ENCODE measurements around the gene ABCC11.
A peak's percentile ranks its signal among the peaks of the same experiment; 100 is the strongest.

The ABCC11 gene

GRCh38 chr16:48146131-48146530 lies 101.2 kb downstream of the ABCC11 start:
- intact Hi-C loops (cut with DNase I), result loop anchor here (1.0 kb wide), 1 partner anchor 12 kb away; no protein-coding TSS in a partner anchor

GRCh38 chr16:48143812-48144368 lies 103.4 kb downstream of the ABCC11 start:
- intact Hi-C loops (cut with DNase I), result no loop called here
- DNase-seq, result no peak

More at GRCh38 chr16:48146131-48146530, 101.2 kb downstream of the ABCC11 start:
- DNase-seq, result no peak

- DNase-seq, result no peak
- intact Hi-C loops (cut with DNase I), result no loop called here
Observed at GRCh38 chr16:48140821-48141220, 106.5 kb downstream of the ABCC11 start.

DNA sequence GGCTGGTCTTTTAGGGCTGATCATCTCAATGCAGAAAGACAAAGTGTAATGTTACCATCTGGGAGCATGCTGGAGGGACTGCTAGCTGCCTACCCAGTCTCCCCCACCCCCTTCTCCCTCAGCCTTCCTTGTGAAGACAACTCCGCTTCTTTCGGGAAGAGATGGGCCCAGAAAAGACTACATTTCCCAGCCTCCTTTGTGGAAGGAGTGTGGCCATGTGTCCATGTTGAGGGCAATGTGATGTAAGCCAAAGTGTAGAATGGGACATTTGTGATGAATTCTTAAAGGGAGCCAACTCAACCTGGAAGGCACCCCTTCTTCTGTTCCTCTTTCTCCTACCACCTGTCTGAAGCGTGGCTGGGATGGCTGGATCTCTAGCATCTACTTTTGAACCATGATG lies 107.8 kb downstream of the ABCC11 start:
- DNase-seq, result no peak

DNA sequence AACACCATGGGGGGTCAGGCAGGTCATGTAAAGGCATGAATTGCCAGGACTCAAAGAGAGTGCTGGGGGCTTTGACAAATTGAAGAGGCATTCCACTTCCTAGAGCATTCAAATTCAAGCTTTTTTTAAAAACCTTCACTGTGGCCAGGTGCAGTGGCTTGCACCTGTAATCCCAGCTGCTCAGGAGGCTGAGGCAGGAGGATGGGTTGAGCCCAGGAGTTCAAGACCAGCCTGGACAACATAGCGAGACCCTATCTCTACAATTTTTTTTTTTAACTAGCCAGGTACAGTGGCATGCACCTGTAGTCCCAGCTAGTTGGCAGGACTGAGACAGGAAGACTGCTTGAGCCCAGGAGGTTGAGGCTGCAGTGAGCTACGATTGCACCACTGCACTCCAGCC lies 108.8 kb downstream of the ABCC11 start:
- DNase-seq, result no peak
- intact Hi-C loops (cut with DNase I), result no loop called here

More for the DNA sequence above, 107.8 kb downstream of the ABCC11 start:
- intact Hi-C loops (cut with DNase I), result no loop called here

DNA sequence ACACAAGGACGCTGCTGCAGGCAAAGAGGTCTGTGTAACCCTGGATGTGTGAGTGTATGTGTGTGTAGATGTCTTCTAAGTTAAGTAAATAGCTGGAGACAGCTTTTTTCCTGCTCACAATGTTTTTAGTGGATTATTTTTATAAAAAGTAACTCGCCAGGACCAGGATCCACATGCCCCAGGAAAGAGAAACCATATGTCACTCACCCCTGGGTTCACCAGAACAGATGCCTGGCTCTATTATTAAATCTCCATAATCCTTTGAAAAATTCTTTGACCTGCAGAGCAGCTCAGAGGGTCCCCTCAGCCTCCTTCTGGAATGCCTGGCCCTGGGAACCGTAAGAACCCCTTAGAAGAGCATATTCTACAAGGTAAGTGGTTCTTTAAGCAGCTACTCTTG lies 109.5 kb downstream of the ABCC11 start:
- DNase-seq, result no peak
- intact Hi-C loops (cut with DNase I), result no loop called here

- no peak for DNase-seq
- intact Hi-C loops (cut with DNase I), result no loop called here
Observed at GRCh38 chr16:48136547-48137360, 110.6 kb downstream of the ABCC11 start.

DNA sequence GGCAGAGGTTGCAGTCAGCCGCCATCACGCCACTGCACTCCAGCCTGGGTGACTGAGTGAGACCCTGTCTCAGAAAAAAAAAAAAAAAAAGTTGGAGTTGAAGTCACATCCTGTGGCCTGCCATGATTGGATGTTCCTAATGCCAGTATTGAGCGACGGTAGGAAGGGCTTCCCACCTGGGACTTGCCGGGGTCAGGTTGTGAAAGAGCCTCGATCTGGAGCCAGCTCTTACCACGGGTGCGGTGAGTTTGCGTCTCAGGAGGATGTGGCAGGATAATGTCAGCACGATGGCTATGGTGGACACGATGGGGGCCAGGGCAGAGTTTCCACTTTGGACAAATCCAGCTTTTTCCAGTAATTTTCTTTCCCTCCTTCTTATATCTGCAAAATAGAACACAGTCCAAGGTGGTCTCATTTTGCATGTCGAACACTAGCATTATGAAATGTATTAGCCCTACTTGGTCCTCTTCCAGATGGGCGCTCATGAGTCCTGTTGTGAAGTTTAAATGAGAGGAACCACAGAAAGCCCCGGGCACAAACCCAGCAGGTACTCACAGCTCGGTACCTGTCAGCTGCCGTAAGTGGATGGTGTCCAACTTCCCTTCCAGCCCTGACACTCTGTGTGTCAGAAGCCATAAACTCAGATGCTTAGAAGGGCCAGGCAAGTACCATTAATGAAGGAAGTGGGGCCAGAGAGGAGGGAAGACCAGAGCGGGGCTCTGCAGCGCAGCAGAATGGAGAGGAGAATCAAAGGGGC lies 113.7 kb downstream of the ABCC11 start:
- no peak for DNase-seq
- intact Hi-C loops (cut with DNase I), result loop anchor here (1.0 kb wide), 1 partner anchor 13 kb away; no protein-coding TSS in a partner anchor

- no peak for DNase-seq
- intact Hi-C loops (cut with DNase I), result no loop called here
Observed at GRCh38 chr16:48132696-48133095, 114.6 kb downstream of the ABCC11 start.

DNA sequence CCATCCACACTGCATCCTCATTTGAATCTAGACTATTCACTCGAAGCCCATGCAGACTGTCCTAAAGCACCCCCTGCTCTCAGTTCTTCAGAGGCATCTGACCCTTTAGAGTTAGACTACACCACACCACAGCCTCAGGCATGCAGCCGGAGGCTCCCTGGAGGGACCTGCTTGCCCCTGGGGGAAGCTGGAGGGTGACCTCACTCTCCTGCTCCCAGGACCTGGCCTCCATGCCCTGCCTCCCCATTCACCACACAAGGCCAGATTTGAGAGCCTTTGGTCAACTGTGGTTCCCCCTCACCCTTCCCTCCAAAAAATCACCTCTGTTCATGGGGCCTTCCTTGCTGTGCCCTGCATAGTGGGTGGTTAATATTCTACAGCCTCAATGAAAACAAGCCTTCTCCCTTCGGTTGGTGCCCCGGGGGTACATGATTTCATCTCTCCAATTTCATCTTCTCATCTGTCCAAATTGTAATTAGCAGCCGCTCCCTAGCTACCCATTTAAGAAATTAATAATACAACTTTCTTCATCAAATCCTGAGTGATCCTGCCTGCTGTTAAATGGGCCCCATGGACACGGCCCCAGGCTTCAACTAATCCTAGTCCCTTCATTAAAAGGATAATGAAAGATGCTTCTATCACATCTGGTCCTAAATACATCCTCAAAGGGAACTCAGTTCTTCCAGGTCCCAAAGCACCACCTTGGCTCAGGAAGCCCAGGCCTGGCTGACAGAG lies 116.0 kb downstream of the ABCC11 start:
- intact Hi-C loops (cut with DNase I), result no loop called here
- DNase-seq, result no peak

DNA sequence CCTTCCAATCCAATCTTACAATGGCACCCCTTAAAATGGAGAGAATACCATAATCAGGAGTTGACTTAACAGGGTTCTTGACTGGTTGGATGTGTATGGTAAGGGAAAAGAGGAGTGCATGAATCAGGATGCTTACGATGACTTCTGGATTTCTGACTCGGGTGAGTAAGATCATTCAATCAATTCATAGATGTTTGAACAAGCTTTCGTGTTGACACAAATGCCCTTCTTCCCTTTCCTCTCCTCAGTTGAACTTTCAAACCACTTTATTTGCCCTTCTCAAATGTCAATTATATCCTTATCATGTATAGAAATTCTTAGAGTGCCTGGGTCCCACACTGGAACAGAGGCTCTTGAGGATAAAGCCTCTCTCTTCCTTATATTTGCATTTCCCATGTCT lies 117.4 kb downstream of the ABCC11 start:
- no peak for DNase-seq
- intact Hi-C loops (cut with DNase I), result no loop called here

DNA sequence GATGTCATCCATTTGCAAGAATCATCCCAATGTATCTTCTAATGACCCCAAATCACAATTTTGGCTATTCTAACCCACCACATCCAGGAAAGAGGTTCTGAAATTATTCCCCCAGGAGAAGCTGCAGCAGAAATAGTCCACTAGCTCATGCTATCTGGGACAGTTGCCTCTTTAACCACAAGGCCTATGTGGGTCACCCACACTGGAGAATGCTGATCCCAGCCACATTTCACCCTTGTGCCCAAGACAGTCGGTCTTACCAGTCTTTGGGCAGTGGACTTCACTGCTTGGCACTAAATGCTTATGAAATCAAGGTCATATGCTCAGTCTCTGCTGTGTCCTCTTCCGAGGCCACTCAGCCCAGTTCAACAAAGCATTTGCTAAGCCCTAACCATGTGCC lies 118.6 kb downstream of the ABCC11 start:
- intact Hi-C loops (cut with DNase I), result no loop called here
- DNase-seq, result no peak

- peak in 27 of 42 donors; percentile 14 to 73 (median 37) for DNase-seq
- intact Hi-C loops (cut with DNase I), result no loop called here
Observed at GRCh38 chr16:48126801-48127644, 120.3 kb downstream of the ABCC11 start.

DNA sequence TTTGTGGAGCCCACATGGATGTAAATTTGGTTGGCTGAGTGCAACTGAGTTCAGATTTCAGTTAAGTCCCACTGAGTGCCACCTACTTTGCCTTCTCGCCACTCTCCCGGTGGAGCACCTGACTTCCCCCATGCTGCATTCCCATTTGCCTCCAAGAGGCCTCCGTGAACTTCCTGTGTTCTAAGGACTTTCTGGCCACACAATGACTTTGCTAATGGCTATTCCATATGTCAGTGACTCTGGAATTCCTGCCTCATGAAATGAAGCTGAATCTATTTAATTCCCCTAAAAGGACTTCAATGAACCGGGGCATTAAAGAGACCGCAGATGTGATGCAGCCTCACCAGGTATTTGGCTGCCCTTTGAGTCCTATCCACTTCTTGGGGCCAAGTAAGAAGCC lies 121.5 kb downstream of the ABCC11 start:
- intact Hi-C loops (cut with DNase I), result no loop called here
- DNase-seq, result no peak

DNA sequence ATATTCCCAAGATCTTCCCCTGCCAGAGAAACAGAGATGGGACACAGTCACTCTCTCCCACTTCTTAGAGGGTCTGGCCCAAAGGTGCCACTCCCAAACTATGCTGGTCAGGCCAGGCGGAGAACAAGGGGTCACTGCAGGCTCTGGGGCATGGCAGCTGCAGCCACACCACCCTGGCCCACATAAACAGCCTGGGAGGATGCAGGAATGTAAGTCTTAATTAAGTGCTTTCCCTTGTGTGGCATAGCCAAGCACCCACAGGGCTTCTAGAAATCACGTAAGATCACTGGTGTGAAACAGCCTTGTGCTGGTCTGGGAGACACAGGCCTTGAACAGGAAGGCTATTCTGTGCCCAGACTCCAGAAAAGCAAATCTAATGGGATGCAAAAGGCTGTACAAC lies 123.1 kb downstream of the ABCC11 start:
- intact Hi-C loops (cut with DNase I), result no loop called here

GRCh38 chr16:48123104-48123788 lies 124.1 kb downstream of the ABCC11 start:
- intact Hi-C loops (cut with DNase I), result no loop called here
- DNase-seq, result peak; percentile 52 to 94 (median 80)

More for the DNA sequence above, 123.1 kb downstream of the ABCC11 start:
- no peak for DNase-seq

DNA sequence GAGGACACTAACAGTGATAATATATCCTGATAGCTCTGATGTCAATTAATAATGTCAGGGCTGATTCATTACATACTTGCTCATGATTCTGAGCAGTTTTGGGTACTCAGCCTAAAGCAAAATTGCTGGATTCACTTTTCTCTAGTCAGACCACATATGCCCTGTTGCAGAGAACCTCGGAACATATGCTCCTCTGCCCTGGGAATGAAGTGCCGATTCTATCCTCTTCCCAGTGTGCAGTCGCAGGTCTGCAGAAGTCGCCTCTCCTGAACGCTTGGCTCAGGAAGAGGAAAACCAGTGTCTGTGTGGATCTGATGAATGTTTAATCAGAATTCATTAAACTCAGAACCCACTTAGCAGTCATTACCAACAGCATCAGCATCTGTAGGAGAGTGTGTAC lies 126.1 kb downstream of the ABCC11 start:
- intact Hi-C loops (cut with DNase I), result no loop called here
- DNase-seq, result no peak

DNA sequence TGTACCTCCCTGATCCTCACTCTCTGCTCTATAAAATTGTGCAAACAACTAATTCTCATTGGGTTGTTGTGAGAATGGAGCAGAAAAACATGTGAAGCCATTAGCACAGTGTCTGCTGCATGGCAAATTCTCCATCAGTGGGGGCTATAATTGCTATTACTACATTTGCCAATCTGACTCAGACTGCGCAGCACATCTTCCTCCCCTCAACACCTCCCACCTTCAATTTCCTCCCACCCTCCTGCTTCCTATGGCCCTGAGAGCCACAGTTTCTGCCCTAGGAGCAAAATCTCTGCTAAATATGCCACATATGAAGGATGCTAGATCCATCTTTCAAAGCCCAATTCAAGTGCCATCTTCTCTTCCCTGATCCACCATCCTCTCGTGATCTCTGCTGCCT lies 128.5 kb downstream of the ABCC11 start:
- DNase-seq, result peak in 24 of 42 donors; percentile 18 to 74 (median 38)
- intact Hi-C loops (cut with DNase I), result no loop called here

Data from head of caudate nucleus (tissue), 42 donors.